GM18867 (cell line): Measurements from ENCODE around the gene MAGEA9B.
"Not testable (repeated sequence)": the region's sequence is repeated elsewhere in the genome, so short reads cannot be mapped to it uniquely, and the experiment has no call there.

Experiments used
- ATAC-seq: cut with Tn5 transposase; IDR thresholded peaks from one replicate; pipeline ENCODE4 v1.9.1; 2021; ENCODE audit warnings: mild to moderate bottlenecking, moderate library complexity; ENCODE audit not compliant: unreplicated experiment

Gene MAGEA9B

DNA sequence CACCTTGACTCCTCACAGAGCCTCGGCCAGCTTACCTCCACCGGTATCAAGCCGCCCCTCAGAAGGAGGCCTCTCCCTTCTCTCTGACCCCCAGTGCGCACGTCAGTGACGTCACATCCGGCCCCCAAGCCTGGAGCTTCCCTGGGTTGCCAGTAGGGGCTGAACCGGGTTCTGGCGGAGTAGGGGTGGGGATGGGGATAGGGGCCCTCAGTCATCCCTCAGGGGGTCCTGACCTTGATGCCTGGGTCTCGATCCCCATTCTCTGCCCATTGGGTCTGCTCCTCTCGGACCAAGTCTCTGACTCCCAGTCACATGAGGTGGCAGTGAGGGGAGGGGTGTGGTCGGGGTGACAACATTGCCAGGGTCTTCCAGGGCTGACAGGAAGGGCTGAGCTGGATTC, at the start of gene MAGEA9B:
TSS of gene MAGEA9B (minus strand) at position 101 of the 400 bp plus-strand sequence. CDS start 4,280 bp downstream, outside the sequence.
- not testable (repeated sequence) for ATAC-seq

- ATAC-seq = no peak
Observed at GRCh38 chrX:149633511-149633910, 46.3 kb upstream of the MAGEA9B start.

- ATAC-seq = peak; percentile 89
Observed at GRCh38 chrX:149631234-149632165, 44.2 kb upstream of the MAGEA9B start, which contains the start of gene TMEM185A. TMEM185A (minus strand) TSS chrX:149631792; CDS start chrX:149631580, 212 bp downstream.

DNA sequence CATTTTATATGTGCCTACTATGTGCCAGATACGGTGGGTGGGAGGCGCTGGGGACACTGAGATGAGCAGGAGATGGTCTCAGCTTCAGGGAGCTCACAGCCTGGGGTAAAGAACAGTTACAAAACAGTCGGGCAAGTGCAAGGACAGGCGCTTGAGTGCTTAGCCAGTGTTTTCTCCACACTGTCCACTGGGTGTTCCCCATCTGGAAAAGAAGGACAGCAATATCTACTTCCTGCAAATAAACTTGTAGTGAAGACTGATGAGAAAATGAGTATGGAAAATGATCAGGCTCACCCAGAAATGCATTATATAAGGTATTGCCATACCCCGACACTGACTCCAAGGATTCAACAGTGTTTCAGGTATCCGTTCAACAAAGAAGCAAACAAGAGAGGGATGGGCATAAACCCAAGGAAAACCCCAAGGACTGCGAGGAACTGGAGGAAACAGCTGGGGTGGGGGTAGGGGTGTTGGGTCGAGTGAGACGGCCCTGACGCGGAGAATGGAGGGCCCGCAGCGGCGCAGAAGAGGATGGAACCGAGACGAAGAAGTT, 43.5 kb upstream of the MAGEA9B start:
- no peak for ATAC-seq

- ATAC-seq = no peak
Observed at GRCh38 chrX:149629730-149630387, 42.6 kb upstream of the MAGEA9B start.

GRCh38 chrX:149628768-149629167, 41.5 kb upstream of the MAGEA9B start:
- ATAC-seq = no peak

DNA sequence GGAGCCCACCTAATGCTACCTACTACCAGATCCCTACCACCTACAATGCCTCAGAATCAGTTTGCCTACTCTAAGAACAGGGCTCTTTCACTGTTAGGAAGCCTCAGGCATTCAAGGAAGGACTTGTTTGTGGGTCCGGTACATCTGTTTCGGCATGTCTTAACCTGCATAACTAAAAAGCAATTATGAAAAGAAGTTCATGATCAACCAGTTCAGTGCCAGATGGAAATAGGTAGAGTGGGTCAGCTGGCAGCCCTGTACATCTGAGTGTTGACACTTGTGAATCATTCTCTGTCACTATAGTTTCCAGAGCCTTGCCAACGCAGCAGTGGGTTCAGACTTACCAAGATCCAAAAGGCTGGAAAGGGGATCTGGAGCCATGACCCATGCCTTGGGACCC, 41.0 kb upstream of the MAGEA9B start:
- no peak for ATAC-seq

- ATAC-seq = not testable (repeated sequence)
Observed at GRCh38 chrX:149626829-149627228, 39.6 kb upstream of the MAGEA9B start.

GRCh38 chrX:149619662-149620061, 32.4 kb upstream of the MAGEA9B start:
- ATAC-seq = not testable (repeated sequence)

DNA sequence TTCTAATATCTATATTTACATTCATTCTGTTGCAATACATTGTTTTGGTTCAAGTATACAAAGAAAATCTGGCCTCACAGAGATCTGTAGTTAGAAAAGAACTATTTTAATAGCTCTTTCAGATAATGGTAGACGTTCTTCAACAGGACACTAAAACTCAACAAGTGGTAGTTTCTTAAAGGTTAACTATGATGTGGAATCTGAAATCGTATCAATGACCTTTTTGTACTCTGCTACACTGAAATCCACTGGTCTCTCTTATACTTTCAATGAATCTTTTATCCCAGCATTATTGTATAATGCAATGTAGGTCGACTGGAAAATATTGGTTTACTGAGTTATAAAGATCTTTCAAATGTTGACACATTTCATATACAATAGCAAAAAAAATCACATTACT, 31.6 kb upstream of the MAGEA9B start:
- ATAC-seq = no peak

- no peak for ATAC-seq
Observed at GRCh38 chrX:149611623-149612175, 24.4 kb upstream of the MAGEA9B start.

GRCh38 chrX:149610511-149610910, 23.3 kb upstream of the MAGEA9B start:
- ATAC-seq = no peak

DNA sequence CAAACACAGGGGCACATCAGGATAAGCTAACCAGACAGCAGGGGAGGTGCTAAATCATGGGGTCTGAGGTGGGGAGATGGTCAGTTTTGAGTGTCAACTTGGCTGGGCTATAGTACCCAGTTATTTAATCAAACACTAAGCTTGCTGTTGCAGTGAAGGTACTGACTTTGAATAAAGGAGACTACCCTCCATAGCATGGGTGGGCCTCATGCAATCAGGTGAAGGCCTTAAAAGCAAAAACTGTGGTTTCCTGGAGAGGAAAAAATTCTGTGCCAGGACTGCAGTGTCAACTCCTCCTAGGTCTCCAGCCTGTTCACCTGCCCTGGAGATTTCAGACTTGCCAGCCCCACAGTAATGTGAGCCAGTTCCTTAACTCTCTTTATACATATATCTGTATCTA, 20.4 kb upstream of the MAGEA9B start:
- ATAC-seq = no peak

DNA sequence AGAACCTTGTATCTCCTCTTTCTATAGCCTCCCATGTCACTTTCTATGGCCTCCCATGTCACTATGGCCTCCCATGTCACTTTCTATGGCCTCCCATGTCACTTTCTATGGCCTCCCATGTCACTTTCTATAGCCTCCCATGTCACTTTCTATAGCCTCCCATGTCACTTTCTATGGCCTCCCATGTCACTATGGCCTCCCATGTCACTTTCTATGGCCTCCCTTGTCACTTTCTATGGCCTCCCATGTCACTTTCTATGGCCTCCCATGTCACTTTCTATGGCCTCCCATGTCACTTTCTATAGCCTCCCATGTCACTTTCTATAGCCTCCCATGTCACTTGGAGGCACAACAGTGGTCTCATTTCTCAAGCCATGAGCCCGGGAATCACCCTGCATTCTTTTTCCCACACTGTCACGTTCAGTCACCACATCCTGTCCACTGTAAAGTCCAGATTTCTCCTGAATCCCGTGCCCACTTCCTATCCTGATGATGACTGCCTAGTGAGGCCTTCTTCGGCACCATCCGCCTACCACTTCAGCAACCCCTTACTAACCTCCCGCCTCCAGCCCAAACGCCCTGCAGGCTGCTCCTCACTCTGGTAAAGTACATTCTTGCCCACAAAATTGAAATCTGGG, 18.1 kb upstream of the MAGEA9B start:
- not testable (repeated sequence) for ATAC-seq

DNA sequence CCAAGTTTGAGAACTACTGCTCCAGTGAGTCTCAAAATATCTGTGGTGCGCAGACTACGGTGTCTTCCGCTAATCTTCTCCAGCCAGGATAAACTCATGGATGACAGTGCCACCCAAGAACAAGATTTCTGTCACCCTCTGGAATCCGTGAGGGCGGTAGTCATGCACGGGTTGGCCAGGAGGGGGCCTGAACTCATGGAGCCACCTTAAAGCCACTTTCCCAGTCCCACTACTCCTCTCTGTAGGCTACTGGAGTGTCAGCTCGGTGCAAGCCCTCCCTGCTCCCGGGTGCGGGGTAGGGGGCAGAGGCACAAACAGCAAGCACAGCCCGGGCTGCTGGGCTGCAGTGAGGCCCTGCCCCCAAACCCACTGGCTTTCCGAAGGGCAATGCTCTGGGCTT, 11.3 kb upstream of the MAGEA9B start:
- not testable (repeated sequence) for ATAC-seq

- not testable (repeated sequence) for ATAC-seq
Observed at GRCh38 chrX:149595943-149596342, 8.7 kb upstream of the MAGEA9B start.

- not testable (repeated sequence) for ATAC-seq
Observed at GRCh38 chrX:149595214-149595613, 8.0 kb upstream of the MAGEA9B start, which contains the start of gene HSFX2. HSFX2 (minus strand) TSS chrX:149595314; CDS start chrX:149594700, 614 bp downstream.

GRCh38 chrX:149590993-149591392, 3.7 kb upstream of the MAGEA9B start:
- not testable (repeated sequence) for ATAC-seq

DNA sequence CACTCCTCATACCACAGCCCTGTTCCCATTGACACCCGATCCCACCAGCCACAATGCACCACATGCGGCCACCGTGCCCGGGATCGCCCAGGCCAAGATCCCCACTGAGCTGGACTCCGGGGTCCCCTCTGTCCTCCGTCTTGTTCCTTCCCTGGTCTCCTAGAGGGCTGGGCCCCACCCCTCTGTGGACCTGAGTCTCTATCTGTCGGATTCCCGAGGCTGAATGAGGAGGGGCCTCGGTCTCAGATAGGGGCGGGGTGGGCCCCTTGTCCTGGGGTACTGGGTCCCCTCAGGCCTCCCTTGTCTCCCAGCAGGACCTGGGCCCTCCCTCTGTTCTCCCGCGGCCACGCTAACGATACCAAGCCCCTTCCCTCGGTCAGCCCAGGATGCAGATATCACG, 1.6 kb downstream of the MAGEA9B start:
- ATAC-seq = not testable (repeated sequence)

- peak; percentile 100 for ATAC-seq
Observed at GRCh38 chrX:149573456-149573855, 13.8 kb downstream of the MAGEA9B start.

DNA sequence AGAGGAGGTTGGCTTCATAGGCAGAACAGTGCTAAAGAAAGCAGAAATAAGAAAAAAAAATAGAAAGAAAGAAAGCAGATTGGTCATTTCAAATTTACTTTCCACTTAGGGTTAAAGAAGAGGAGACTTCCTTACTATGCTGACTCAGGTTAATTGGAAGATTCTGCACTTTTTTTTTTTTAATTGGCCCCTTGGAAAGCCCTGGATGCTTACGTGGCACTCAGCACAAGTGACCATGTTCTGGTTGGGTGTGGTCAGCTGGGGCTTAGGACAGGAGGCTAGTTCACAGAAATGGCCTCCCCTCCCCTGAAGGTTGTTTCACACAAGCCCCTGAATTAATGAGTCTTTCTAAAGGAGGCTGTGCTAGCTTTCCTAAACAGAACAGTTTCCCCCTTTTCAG, 14.5 kb downstream of the MAGEA9B start:
- no peak for ATAC-seq
